ENCODE data around the gene DLK2. TPM values are rescaled to one million over a fixed set of nuclear protein-coding genes. Genes with fewer than 3 reads are reported as not detected.

DLK2 gene
- total and polyA plus RNA-seq, 2 experiments from 2014 or later: 0.21 to 0.47 TPM

DNA sequence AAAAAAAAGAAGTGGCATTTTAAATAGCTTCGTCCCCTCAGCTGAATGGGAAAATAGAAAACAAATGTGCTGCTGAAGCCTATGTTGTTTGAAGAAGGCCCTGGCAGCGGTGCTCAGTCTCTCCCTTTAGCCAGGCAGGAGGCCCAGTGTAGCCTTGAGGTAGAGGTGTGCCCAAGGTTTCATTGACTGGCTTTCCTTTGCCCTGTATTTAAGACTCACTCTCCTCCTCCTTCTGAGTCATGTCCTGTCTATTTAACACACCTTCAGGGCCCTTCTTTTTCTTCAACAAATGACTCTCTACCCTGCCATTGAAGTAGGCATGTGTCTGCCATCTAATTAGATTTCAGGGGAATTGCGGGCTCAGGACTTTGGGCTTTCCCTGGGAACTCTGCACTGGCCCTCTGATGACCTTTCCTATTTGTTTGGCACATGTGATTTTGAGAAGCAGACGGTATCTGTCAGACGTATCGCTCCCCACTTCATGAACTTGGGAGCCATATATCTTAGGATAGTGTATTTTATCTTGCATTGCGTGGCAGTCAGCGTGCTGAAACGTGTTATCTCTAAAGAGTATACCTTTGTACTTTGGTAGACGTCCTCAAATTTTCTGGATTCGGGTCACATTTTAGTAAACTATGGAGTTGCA lies 26.4 kb upstream of the DLK2 start:
- Mint-ChIP-seq H3K4me1 (peaks cover 47% of the 10 kb centered on the region), H3K27ac (peak overlapping the region; percentile 26), H3K4me3 (peak overlapping the region; percentile 14), H3K9me3 (no peaks in the 10 kb centered on the region), H3K36me3 (ENCODE audit: low read depth) (peaks cover 8% of the 10 kb centered on the region), H3K27me3 (ENCODE audit: insufficient read depth, low read depth, poor library complexity) (peaks cover 5% of the 10 kb centered on the region)
- Histone ChIP-seq H3K4me1 (ENCODE audit: insufficient read depth) (peaks cover 42% of the 10 kb centered on the region), H3K9me2 (ENCODE audit: insufficient read depth) (no peaks in the 10 kb centered on the region), H3K27me3 (ENCODE audit: insufficient read depth) (no peaks in the 10 kb centered on the region), H3K27ac (ENCODE audit: low read depth) (peak overlapping the region; percentile 70; the same call in 1 of the 2 replicates), H3F3A (replicated peaks; ENCODE audit: low read depth) (no peaks in the 10 kb centered on the region), H4K20me1 (replicated peaks; ENCODE audit: insufficient read depth) (peaks cover 23% of the 10 kb centered on the region), H3K36me3 (ENCODE audit: insufficient read depth) (no peaks in the 10 kb centered on the region), H2AFZ (no peak overlapping the region), H3K4me3 (peak overlapping the region; percentile 25; the same call in 1 of the 2 replicates), H3K79me2 (replicated peaks; ENCODE audit: insufficient read depth) (peaks cover 86% of the 10 kb centered on the region), H3K4me2 (peak overlapping the region; percentile 60)
- no peak for ATAC-seq
- TF ChIP-seq STAT1 (IDR thresholded peaks at IDR 0.05; ENCODE audit: unreplicated experiment) (no peak), ETS1 (IDR thresholded peaks at IDR 0.05) (no peak), NANOG (IDR thresholded peaks at IDR 0.05; ENCODE audit: borderline replicate concordance) (no peak), JUNB (IDR thresholded peaks at IDR 0.05; ENCODE audit: unreplicated experiment) (no peak), CREB1 (CRISPR knock-in tag; IDR thresholded peaks at IDR 0.05; ENCODE audit: low read depth) (no peak), ZNF114 (CRISPR knock-in tag; IDR thresholded peaks at IDR 0.05) (no peak), ZNF331 (CRISPR knock-in tag; IDR thresholded peaks at IDR 0.05; ENCODE audit: low read depth) (no peak), POLR2AphosphoS5 (IDR thresholded peaks at IDR 0.05; ENCODE audit: low read depth) (no peak), EZH2phosphoT487 (IDR thresholded peaks at IDR 0.05; ENCODE audit: unreplicated experiment) (no peak)
- TF ChIP-seq, protein P1, sequence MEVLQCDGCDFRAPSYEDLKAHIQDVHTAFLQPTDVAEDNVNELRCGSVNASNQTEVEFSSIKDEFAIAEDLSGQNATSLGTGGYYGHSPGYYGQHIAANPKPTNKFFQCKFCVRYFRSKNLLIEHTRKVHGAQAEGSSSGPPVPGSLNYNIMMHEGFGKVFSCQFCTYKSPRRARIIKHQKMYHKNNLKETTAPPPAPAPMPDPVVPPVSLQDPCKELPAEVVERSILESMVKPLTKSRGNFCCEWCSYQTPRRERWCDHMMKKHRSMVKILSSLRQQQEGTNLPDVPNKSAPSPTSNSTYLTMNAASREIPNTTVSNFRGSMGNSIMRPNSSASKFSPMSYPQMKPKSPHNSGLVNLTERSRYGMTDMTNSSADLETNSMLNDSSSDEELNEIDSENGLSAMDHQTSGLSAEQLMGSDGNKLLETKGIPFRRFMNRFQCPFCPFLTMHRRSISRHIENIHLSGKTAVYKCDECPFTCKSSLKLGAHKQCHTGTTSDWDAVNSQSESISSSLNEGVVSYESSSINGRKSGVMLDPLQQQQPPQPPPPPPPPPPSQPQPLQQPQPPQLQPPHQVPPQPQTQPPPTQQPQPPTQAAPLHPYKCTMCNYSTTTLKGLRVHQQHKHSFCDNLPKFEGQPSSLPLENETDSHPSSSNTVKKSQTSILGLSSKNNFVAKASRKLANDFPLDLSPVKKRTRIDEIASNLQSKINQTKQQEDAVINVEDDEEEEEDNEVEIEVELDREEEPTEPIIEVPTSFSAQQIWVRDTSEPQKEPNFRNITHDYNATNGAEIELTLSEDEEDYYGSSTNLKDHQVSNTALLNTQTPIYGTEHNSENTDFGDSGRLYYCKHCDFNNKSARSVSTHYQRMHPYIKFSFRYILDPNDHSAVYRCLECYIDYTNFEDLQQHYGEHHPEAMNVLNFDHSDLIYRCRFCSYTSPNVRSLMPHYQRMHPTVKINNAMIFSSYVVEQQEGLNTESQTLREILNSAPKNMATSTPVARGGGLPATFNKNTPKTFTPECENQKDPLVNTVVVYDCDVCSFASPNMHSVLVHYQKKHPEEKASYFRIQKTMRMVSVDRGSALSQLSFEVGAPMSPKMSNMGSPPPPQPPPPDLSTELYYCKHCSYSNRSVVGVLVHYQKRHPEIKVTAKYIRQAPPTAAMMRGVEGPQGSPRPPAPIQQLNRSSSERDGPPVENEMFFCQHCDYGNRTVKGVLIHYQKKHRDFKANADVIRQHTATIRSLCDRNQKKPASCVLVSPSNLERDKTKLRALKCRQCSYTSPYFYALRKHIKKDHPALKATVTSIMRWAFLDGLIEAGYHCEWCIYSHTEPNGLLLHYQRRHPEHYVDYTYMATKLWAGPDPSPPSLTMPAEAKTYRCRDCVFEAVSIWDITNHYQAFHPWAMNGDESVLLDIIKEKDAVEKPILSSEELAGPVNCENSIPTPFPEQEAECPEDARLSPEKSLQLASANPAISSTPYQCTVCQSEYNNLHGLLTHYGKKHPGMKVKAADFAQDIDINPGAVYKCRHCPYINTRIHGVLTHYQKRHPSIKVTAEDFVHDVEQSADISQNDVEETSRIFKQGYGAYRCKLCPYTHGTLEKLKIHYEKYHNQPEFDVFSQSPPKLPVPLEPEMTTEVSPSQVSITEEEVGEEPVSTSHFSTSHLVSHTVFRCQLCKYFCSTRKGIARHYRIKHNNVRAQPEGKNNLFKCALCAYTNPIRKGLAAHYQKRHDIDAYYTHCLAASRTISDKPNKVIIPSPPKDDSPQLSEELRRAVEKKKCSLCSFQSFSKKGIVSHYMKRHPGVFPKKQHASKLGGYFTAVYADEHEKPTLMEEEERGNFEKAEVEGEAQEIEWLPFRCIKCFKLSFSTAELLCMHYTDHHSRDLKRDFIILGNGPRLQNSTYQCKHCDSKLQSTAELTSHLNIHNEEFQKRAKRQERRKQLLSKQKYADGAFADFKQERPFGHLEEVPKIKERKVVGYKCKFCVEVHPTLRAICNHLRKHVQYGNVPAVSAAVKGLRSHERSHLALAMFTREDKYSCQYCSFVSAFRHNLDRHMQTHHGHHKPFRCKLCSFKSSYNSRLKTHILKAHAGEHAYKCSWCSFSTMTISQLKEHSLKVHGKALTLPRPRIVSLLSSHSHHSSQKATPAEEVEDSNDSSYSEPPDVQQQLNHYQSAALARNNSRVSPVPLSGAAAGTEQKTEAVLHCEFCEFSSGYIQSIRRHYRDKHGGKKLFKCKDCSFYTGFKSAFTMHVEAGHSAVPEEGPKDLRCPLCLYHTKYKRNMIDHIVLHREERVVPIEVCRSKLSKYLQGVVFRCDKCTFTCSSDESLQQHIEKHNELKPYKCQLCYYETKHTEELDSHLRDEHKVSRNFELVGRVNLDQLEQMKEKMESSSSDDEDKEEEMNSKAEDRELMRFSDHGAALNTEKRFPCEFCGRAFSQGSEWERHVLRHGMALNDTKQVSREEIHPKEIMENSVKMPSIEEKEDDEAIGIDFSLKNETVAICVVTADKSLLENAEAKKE (CRISPR knock-in tag; IDR thresholded peaks at IDR 0.05): no peak
- peak; percentile 23 for DNase-seq (ENCODE audit: low spot score)

Data from GM23338 (cell line).